Measurements from ENCODE around the gene PTPRK. TPM values are rescaled to one million over a fixed set of nuclear protein-coding genes. Genes with fewer than 3 reads are reported as not detected.

PTPRK gene
- polyA plus RNA-seq, 1 experiment, result 37.8 TPM

GRCh38 chr6:128069188-128069587 lies 451.2 kb downstream of the PTPRK start:
- H3K4me3 ChIP-seq (ENCODE audit: low read depth, low read length), result no peak overlapping the region
- DNase-seq (ENCODE audit: low read depth, low spot score), result peak; percentile 27
- ChIA-PET CTCF (interaction anchor here (1.4 kb wide), 1 partner anchor 214 kb away, joined by 4 read pairs; no protein-coding TSS in a partner anchor), POLR2A (interaction anchor here (0.7 kb wide), 1 partner anchor 147 kb away, joined by 3 read pairs; no protein-coding TSS in a partner anchor)
- H3K27me3 ChIP-seq (ENCODE audit: control insufficient read depth, insufficient read depth, low read length), result no peaks in the 10 kb centered on the region
- no peak overlapping the region for H3K27ac ChIP-seq (ENCODE audit: low read depth, low read length)
- no peaks in the 10 kb centered on the region for H3K9me3 ChIP-seq (ENCODE audit: control insufficient read depth, insufficient read depth, low read length)
- TF ChIP-seq CTCF (IDR thresholded peaks at IDR 0.05; ENCODE audit: low read depth, low read length), result no peak

GRCh38 chr6:128068119-128068479 lies 452.3 kb downstream of the PTPRK start:
- Histone ChIP-seq H3K4me3 (ENCODE audit: low read depth, low read length) (no peak overlapping the region), H3K27me3 (ENCODE audit: control insufficient read depth, insufficient read depth, low read length) (no peaks in the 10 kb centered on the region), H3K9me3 (ENCODE audit: control insufficient read depth, insufficient read depth, low read length) (no peaks in the 10 kb centered on the region), H3K27ac (ENCODE audit: low read depth, low read length) (no peak overlapping the region)
- no peak for TF ChIP-seq CTCF (IDR thresholded peaks at IDR 0.05; ENCODE audit: low read depth, low read length)
- CTCF ChIA-PET, result interaction anchor here (0.6 kb wide), 1 partner anchor 552 kb away, joined by 3 read pairs; no protein-coding TSS in a partner anchor
- DNase-seq (ENCODE audit: low read depth, low spot score), result no peak
- POLR2A ChIA-PET, result no interaction called here

DNA sequence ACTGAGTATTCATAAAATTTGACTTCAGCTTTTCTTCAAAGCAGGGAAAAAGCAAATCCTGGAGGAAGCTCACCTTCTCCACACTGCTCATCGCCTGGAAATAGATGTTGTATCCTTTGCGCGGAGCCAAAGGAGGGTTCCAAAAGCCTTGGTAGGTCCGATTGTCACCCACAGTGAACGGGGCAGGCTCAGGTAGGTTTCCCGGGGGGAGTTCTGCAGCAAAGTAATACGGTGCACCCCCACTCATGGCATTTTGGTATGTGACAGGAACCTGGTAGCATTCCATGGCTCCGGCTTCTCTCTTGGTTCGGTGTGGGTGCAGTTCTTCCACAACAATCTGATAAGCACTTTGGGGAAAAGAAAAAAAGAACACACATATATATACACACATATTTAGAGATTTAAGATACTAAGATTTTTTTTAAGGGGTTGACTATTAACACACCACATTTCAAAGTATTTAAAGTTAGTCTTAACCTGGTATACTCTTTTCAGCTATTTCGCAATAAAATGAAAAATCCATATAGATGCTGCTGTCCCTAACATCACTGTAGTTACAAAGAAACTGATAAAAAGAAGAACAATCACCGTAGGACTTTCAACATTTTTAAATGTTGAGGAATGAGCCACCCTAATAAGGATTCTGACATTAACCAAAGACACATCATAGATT lies 452.8 kb downstream of the PTPRK start:
- DNase-seq (ENCODE audit: low read depth, low spot score), result no peak
- no peaks in the 10 kb centered on the region for H3K9me3 ChIP-seq (ENCODE audit: control insufficient read depth, insufficient read depth, low read length)
- no peak overlapping the region for H3K4me3 ChIP-seq (ENCODE audit: low read depth, low read length)
- H3K27ac ChIP-seq (ENCODE audit: low read depth, low read length), result no peak overlapping the region
- ChIA-PET CTCF (interaction anchor here (0.6 kb wide), 1 partner anchor 552 kb away, joined by 3 read pairs; no protein-coding TSS in a partner anchor), POLR2A (no interaction called here)
- TF ChIP-seq CTCF (IDR thresholded peaks at IDR 0.05; ENCODE audit: low read depth, low read length), result no peak
- no peaks in the 10 kb centered on the region for H3K27me3 ChIP-seq (ENCODE audit: control insufficient read depth, insufficient read depth, low read length)

DNA sequence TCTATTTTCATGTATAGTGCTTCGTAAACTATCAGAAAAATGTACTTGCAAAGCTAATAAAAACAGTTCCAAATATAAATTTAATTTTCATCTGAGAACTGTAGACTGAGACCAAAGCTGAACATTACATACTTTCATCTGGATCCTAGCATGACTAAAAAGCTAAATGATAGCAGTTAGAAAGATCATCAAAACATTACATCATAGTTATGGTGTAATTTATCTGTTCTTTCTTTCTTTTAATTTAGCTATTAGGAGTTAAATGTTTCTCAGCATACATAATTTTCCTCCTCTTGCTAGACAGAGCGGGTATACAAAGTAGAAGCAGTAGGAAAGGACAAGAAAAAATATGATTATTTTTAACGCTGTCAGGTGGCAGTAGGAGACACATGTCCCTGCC lies 455.3 kb downstream of the PTPRK start:
- DNase-seq (ENCODE audit: low read depth, low spot score), result no peak

More for the DNA sequence above, 455.3 kb downstream of the PTPRK start:
- ChIA-PET POLR2A (no interaction called here), CTCF (no interaction called here)
- Histone ChIP-seq H3K27ac (ENCODE audit: low read depth, low read length) (no peak overlapping the region), H3K9me3 (ENCODE audit: control insufficient read depth, insufficient read depth, low read length) (no peaks in the 10 kb centered on the region), H3K27me3 (ENCODE audit: control insufficient read depth, insufficient read depth, low read length) (no peaks in the 10 kb centered on the region), H3K4me3 (ENCODE audit: low read depth, low read length) (no peak overlapping the region)
- no peak for TF ChIP-seq CTCF (IDR thresholded peaks at IDR 0.05; ENCODE audit: low read depth, low read length)
